HG03103 (cell line): ENCODE measurements around the gene PSMD2.

Experiments
- ATAC-seq: cut with Tn5 transposase; IDR thresholded peaks from one replicate; pipeline ENCODE4 v1.9.1; 2021; ENCODE audit warnings: low read depth; ENCODE audit not compliant: unreplicated experiment

PSMD2 gene

DNA sequence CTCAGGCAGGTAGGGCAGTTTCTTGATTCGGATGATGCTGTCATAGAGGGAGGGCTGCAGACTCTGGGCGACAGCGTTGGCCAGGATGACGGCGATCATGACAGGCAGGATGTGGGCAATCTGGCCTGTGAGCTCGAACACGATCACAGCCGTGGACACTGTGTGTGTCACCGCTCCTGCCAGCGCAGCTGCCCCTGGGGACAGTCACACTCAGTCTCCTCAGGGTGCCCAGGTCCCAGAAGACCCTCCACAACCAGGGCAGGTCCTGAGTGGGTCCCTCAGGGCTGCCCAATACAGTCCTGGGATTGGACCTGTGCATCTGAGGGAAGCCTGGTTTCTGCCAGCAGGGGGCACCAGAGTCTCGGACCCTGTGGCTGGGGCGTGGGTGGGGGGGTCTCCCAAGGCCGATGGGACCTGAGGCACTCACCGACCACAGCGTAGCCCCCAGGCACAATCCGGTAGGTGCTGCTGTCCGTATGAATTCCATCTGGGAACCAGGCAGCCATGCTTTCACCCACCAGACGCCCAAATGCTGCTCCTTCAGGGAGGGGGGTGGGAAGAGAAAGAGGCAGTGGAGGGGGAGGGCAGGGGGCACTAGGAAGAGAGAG lies 55.2 kb downstream of the PSMD2 start:
- ATAC-seq, result no peak

- ATAC-seq, result no peak
These were observed 55.7 kb downstream of the PSMD2 start for GRCh38 chr3:184354754-184355153.

GRCh38 chr3:184355261-184356040 lies 56.4 kb downstream of the PSMD2 start:
- no peak for ATAC-seq

DNA sequence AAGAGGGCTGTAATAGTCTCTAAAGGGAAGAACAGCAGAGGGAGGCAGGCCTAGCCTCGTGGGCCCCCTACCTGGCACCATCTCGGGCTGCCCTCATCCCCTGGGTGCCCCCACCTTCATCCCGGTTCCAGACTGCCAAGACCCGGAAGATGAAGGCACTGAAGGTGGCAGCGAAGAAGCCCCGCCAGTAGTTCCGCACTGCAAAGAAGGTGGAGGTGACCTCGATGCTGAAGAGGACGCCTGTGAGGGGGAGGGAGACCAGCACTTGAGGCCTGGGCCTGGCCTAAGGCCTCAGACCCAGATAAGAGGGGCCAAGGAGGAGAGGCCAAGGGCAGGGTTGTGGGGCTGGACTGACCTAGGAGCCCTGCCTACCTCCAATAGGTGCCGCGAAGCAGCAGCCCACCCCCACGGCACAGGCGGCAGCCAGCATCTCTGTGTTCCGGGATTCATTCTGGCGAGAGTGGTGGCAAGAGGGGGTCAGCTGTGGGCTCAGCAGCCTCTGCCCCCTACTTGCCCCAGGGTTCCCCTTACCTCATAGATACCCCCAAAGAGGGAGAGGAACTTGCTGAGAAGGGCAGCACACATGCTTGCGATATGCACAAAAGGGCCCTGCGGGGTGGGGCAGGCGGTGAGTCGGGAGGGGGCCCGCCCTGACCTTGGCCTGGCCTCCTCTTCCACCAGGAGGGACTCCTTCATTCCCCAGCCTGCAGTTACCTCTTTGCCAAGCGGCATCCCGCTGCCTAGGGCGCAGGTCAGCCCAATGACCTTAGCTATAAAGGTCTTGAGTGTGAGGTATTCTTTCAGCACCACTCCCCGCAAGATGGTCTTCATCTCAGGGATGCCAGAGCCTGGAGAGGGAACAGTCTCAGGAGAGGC lies 58.4 kb downstream of the PSMD2 start:
- ATAC-seq, result no peak

- ATAC-seq, result no peak
These were observed 59.2 kb downstream of the PSMD2 start for GRCh38 chr3:184358124-184358767.
